ENCODE measurements around the gene CEACAM19.
"Not testable (repeated sequence)": the region's sequence is repeated elsewhere in the genome, so short reads cannot be mapped to it uniquely, and the experiment has no call there.

CEACAM19 gene

DNA sequence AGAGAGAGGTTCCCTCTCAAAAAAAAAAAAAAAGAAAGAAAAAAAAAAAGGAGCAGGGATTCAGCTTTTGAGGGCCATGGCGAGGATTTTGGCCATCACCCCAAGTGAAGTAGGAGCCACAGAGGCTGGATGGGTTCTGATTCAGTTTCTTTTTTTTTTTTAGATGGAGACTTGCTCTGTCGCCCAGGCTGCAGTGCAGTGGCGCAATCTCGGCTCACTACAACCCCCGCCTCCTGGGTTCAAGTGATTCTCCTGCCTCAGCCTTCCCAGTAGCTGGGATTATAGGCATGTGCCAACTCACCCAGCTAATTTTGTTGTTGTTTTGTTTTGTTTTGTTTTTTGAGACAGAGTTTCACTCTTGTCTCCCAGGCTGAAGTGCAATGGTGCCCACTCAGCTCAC lies 50.1 kb downstream of the CEACAM19 start:
- H3K9me3 ChIP-seq (ENCODE audit: control insufficient read depth in 1 of 2, low read length in 2 of 2); H3K36me3 ChIP-seq (ENCODE audit: control insufficient read depth in 1 of 2, insufficient read depth in 2 of 2, low read length in 2 of 2); H3K27me3 ChIP-seq (ENCODE audit: control insufficient read depth in 1 of 2, insufficient read depth in 2 of 2, low read length in 2 of 2); H3K27ac ChIP-seq (ENCODE audit: low read depth, low read length); H3K9ac ChIP-seq (ENCODE audit: low read depth in 1 of 2, low read length in 2 of 2); H3K4me3 ChIP-seq (ENCODE audit: low read depth in 1 of 2, low read length in 2 of 2): not testable (repeated sequence)
- H3K4me1 ChIP-seq (ENCODE audit: control insufficient read depth in 1 of 2, insufficient read depth in 2 of 2, low read length in 2 of 2), result peaks cover 43 to 45% of the 10 kb centered on the region in 2 donors

DNA sequence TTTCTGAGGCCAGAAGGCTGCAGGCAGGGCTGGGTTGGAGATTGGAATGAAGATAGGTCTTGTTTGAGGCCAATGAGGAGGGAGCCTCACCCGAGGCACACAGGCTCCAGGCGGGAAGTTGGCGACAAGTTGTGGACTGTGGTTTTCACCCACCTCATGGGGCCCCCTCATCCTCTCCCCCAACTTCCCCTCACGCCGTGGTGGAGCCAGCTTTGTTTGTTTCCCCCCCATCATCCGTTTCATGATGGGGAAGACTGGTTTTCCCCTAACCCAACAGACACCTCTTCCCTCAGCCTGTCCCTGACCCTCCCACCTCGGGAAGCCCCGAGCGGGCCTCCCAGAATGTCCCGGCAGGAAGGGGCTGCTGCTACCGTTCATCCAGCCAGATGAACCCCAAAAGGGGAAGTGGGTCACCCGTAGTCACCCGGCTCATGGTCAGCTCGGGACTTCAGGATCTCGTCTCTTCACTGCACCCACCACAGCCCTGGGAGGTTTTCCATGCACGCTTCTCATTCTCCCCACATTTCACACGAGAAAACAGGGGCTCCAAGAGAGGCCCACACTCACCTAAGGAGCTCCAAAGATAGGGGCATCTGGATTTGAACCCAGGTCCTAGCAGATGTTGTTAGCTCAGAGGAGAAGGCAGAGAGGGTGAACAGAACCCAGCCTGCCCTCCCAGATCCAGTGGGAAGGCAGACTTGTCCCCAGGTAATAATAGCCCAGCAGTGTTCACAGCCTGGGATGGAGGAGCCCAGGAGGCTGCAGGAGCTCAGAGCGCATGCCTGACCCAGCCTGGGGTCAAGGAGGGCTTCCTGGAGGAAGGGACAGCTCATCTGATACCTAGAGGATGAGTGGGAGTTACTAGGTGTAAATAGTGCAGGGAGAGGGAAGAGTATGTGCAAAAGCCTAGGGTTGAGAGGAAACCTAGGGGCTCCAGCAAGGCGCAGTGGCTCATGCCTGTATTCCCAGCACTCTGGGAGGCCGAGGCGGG lies 51.1 kb downstream of the CEACAM19 start:
- no peak overlapping the region for H3K27ac ChIP-seq (ENCODE audit: low read depth, low read length)
- H3K9me3 ChIP-seq (ENCODE audit: control insufficient read depth in 1 of 2, low read length in 2 of 2), result no peaks in the 10 kb centered on the region
- H3K4me1 ChIP-seq (ENCODE audit: control insufficient read depth in 1 of 2, insufficient read depth in 2 of 2, low read length in 2 of 2), result peaks cover 43 to 45% of the 10 kb centered on the region in 2 donors
- H3K27me3 ChIP-seq (ENCODE audit: control insufficient read depth in 1 of 2, insufficient read depth in 2 of 2, low read length in 2 of 2), result no peaks in the 10 kb centered on the region
- no peak overlapping the region for H3K4me3 ChIP-seq (ENCODE audit: low read depth in 1 of 2, low read length in 2 of 2)
- H3K36me3 ChIP-seq (ENCODE audit: control insufficient read depth in 1 of 2, insufficient read depth in 2 of 2, low read length in 2 of 2), result no peaks in the 10 kb centered on the region
- H3K9ac ChIP-seq (ENCODE audit: low read depth in 1 of 2, low read length in 2 of 2), result no peak overlapping the region

DNA sequence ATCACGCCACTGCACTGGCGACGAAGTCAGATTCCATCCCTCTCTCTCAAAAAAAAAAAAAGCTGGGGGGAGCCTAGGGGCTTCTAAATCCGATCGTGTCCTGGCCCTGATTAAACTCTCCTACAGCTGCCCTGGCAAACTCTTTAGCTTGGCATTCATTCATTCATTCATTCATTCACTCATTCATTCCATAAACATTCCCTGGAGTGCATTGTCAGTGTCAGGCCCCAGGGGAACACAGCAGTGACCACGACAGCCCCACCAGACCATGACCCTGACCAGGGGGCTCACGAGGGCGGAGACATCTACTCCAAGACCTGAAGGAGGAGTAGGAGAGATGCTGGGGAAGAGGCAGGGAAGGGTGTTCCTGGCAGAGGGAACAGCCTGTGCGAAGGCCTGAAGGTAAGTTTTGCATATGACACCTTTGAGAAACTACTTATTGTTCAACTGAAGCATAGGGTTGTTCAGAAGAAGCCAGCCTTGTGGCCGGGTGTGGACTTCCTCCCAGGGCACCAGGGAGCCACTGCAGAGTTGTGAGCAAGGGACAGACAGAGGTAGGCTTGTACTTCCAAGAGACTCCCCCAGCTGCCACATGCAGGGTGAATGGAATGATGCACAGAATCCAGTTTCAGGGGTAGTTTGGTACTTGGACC lies 52.1 kb downstream of the CEACAM19 start:
- peak overlapping the region in 1 of 2 donors; percentile 33 for H3K4me3 ChIP-seq (ENCODE audit: low read depth in 1 of 2, low read length in 2 of 2)
- H3K27ac ChIP-seq (ENCODE audit: low read depth, low read length), result no peak overlapping the region
- H3K36me3 ChIP-seq (ENCODE audit: control insufficient read depth in 1 of 2, insufficient read depth in 2 of 2, low read length in 2 of 2), result no peaks in the 10 kb centered on the region
- peak overlapping the region; percentile 23 to 70 for H3K9ac ChIP-seq (ENCODE audit: low read depth in 1 of 2, low read length in 2 of 2)
- no peaks in the 10 kb centered on the region for H3K27me3 ChIP-seq (ENCODE audit: control insufficient read depth in 1 of 2, insufficient read depth in 2 of 2, low read length in 2 of 2)
- H3K4me1 ChIP-seq (ENCODE audit: control insufficient read depth in 1 of 2, insufficient read depth in 2 of 2, low read length in 2 of 2), result peaks cover 41 to 42% of the 10 kb centered on the region in 2 donors
- no peaks in the 10 kb centered on the region for H3K9me3 ChIP-seq (ENCODE audit: control insufficient read depth in 1 of 2, low read length in 2 of 2)

DNA sequence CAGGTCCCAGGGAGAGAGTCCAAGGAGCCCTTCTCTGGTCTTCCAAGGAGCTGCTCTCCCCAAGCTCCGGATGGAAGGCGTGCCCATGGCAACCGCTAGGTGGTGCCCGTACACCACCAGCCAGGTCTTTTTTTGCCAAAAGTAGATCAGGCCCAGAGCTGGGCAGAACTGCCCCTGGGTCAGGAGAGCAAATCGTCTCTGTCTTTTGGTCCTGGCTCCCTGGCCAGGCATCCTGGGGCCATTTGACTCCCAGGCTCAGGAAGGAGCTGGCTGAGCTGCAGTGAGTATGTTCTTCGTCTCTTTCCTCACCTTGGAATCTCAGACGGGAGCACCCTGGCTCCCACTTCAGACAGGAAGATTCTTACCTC lies 52.7 kb downstream of the CEACAM19 start:
- Histone ChIP-seq H3K4me3 (ENCODE audit: low read depth in 1 of 2, low read length in 2 of 2) (peak overlapping the region in 1 of 2 donors; percentile 33), H3K27me3 (ENCODE audit: control insufficient read depth in 1 of 2, insufficient read depth in 2 of 2, low read length in 2 of 2) (no peaks in the 10 kb centered on the region), H3K4me1 (ENCODE audit: control insufficient read depth in 1 of 2, insufficient read depth in 2 of 2, low read length in 2 of 2) (peaks cover 36 to 37% of the 10 kb centered on the region in 2 donors), H3K27ac (ENCODE audit: low read depth, low read length) (peak overlapping the region; percentile 23), H3K9me3 (ENCODE audit: control insufficient read depth in 1 of 2, low read length in 2 of 2) (no peaks in the 10 kb centered on the region), H3K9ac (ENCODE audit: low read depth in 1 of 2, low read length in 2 of 2) (peak overlapping the region; percentile 23 to 70), H3K36me3 (ENCODE audit: control insufficient read depth in 1 of 2, insufficient read depth in 2 of 2, low read length in 2 of 2) (no peaks in the 10 kb centered on the region)

DNA sequence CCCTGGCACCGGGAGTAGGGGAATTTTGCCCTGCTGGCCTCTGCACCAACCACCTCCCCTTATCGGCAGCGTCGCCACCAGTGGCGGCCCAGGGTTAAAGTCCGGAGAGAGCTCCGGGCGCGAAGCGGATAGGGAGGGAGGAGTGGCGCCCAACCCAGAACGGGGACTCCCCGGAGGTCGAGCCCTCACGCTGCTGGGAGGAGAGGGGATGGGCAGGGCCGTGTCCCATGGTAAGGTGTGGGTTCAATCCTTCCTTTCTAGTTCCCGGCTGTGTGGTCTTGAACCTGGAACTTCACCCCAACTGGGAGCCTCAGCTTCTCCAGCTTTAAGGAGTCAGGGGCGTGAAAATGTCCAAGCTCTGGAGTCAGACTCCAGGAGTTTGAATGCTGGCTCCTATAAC lies 54.0 kb downstream of the CEACAM19 start:
- peaks cover 31 to 32% of the 10 kb centered on the region in 2 donors for H3K4me1 ChIP-seq (ENCODE audit: control insufficient read depth in 1 of 2, insufficient read depth in 2 of 2, low read length in 2 of 2)
- H3K27me3 ChIP-seq (ENCODE audit: control insufficient read depth in 1 of 2, insufficient read depth in 2 of 2, low read length in 2 of 2), result no peaks in the 10 kb centered on the region
- no peaks in the 10 kb centered on the region for H3K9me3 ChIP-seq (ENCODE audit: control insufficient read depth in 1 of 2, low read length in 2 of 2)
- peak overlapping the region; percentile 47 for H3K27ac ChIP-seq (ENCODE audit: low read depth, low read length)
- peak overlapping the region in 1 of 2 donors; percentile 28 for H3K4me3 ChIP-seq (ENCODE audit: low read depth in 1 of 2, low read length in 2 of 2)
- H3K9ac ChIP-seq (ENCODE audit: low read depth in 1 of 2, low read length in 2 of 2), result peak overlapping the region; percentile 20 to 40
- no peaks in the 10 kb centered on the region for H3K36me3 ChIP-seq (ENCODE audit: control insufficient read depth in 1 of 2, insufficient read depth in 2 of 2, low read length in 2 of 2)

DNA sequence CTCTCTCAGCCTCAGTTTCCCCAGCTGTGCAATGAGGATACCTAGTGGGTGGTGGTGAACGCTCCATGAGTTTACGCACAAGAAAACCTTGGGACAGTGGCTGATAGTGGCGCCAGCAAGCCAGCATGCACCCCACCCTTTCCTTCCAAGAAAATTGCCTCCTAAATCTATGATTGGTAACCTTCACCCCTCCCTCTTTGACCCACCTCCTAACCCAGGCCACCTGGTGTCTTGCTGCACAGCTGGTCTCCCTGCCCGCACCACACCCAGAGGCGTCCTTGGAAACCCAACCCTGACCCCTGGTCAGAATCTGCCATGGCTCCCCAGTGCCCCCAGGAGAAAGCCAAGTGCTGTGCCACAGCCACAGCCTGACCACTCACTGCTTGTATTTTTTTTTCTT lies 54.4 kb downstream of the CEACAM19 start:
- Histone ChIP-seq H3K36me3 (ENCODE audit: control insufficient read depth in 1 of 2, insufficient read depth in 2 of 2, low read length in 2 of 2) (no peaks in the 10 kb centered on the region), H3K4me3 (ENCODE audit: low read depth in 1 of 2, low read length in 2 of 2) (peak overlapping the region in 1 of 2 donors; percentile 28)

DNA sequence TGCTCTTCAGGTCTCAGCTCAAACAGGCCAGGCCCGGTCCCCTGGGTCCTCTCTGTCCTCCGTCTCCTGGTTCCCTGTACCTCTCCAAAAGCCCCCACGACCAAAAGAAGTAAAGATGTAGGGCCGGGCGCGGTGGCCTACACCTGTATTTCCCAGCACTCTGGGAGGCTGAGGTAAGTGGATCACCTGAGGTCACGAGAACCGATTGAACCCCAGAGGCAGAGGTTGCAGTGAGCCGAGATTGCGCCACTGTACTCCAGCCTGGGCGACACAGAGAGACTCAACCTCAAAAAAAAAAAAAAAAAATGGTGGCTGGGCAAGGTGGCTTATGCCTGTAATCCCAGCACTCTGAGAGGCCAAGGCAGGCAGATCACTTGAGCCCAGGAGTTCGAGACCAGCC lies 55.2 kb downstream of the CEACAM19 start:
- H3K27me3 ChIP-seq (ENCODE audit: control insufficient read depth in 1 of 2, insufficient read depth in 2 of 2, low read length in 2 of 2), result no peaks in the 10 kb centered on the region
- peaks cover 31 to 32% of the 10 kb centered on the region in 2 donors for H3K4me1 ChIP-seq (ENCODE audit: control insufficient read depth in 1 of 2, insufficient read depth in 2 of 2, low read length in 2 of 2)
- H3K4me3 ChIP-seq (ENCODE audit: low read depth in 1 of 2, low read length in 2 of 2), result no peak overlapping the region
- H3K9ac ChIP-seq (ENCODE audit: low read depth in 1 of 2, low read length in 2 of 2), result no peak overlapping the region
- peak overlapping the region; percentile 55 for H3K27ac ChIP-seq (ENCODE audit: low read depth, low read length)
- no peaks in the 10 kb centered on the region for H3K9me3 ChIP-seq (ENCODE audit: control insufficient read depth in 1 of 2, low read length in 2 of 2)
- H3K36me3 ChIP-seq (ENCODE audit: control insufficient read depth in 1 of 2, insufficient read depth in 2 of 2, low read length in 2 of 2), result no peaks in the 10 kb centered on the region

More for the DNA sequence above, 54.4 kb downstream of the CEACAM19 start:
- Histone ChIP-seq H3K9ac (ENCODE audit: low read depth in 1 of 2, low read length in 2 of 2) (peak overlapping the region; percentile 20 to 40), H3K27ac (ENCODE audit: low read depth, low read length) (peak overlapping the region; percentile 47), H3K9me3 (ENCODE audit: control insufficient read depth in 1 of 2, low read length in 2 of 2) (no peaks in the 10 kb centered on the region), H3K4me1 (ENCODE audit: control insufficient read depth in 1 of 2, insufficient read depth in 2 of 2, low read length in 2 of 2) (peaks cover 31 to 32% of the 10 kb centered on the region in 2 donors), H3K27me3 (ENCODE audit: control insufficient read depth in 1 of 2, insufficient read depth in 2 of 2, low read length in 2 of 2) (no peaks in the 10 kb centered on the region)

DNA sequence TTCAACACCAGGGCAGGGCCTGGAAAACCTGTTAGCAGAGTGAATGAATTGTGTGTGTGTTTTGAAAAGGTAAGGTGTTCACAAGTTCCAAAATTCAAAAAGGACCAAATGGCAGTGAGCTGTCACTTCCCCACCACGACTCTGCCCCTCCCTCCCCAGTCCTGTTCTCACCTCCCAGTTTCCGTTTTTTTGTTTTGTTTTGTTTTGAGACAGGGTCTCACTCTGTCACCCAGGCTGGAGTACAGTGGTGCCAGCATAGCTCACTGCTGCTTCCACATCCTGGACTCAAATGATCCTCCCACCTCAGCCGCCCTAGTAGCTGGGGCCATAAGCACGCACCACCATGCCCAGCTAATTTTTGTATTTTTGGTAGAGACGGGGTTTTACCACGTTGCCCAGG lies 56.9 kb downstream of the CEACAM19 start:
- H3K4me1 ChIP-seq (ENCODE audit: control insufficient read depth in 1 of 2, insufficient read depth in 2 of 2, low read length in 2 of 2), result peaks cover 22 to 23% of the 10 kb centered on the region in 2 donors

DNA sequence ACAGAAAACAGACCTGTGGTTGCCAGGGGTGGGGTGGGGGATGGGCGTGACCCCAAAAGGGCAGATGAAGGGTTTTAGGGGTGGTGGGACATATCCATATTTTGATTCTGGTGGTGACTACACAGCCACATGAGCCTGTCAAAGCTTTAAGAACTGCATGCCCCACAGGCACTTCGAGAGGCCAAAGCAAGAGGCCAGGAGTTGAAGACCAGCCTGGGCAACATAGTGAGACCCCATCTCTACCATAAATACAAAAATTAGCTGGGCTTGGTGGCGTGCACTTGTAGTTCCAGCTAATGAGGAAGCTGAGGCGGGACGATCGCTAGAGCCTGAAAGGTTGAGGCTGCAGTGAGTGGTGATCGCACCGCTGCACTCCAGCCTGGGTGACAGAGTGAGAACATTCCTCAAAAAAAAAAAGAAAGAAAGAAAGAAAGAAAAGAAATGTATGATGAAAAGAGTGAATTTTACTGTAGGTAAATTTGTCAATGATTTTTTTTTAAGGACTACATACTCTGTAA lies 58.3 kb downstream of the CEACAM19 start:
- H3K9me3 ChIP-seq (ENCODE audit: control insufficient read depth in 1 of 2, low read length in 2 of 2), result no peaks in the 10 kb centered on the region
- H3K4me1 ChIP-seq (ENCODE audit: control insufficient read depth in 1 of 2, insufficient read depth in 2 of 2, low read length in 2 of 2), result peaks cover 13 to 14% of the 10 kb centered on the region in 2 donors
- H3K9ac ChIP-seq (ENCODE audit: low read depth in 1 of 2, low read length in 2 of 2), result no peak overlapping the region
- H3K27me3 ChIP-seq (ENCODE audit: control insufficient read depth in 1 of 2, insufficient read depth in 2 of 2, low read length in 2 of 2), result no peaks in the 10 kb centered on the region
- H3K27ac ChIP-seq (ENCODE audit: low read depth, low read length), result no peak overlapping the region
- no peak overlapping the region for H3K4me3 ChIP-seq (ENCODE audit: low read depth in 1 of 2, low read length in 2 of 2)
- H3K36me3 ChIP-seq (ENCODE audit: control insufficient read depth in 1 of 2, insufficient read depth in 2 of 2, low read length in 2 of 2), result no peaks in the 10 kb centered on the region

More for the DNA sequence above, 56.9 kb downstream of the CEACAM19 start:
- no peaks in the 10 kb centered on the region for H3K9me3 ChIP-seq (ENCODE audit: control insufficient read depth in 1 of 2, low read length in 2 of 2)
- no peak overlapping the region for H3K4me3 ChIP-seq (ENCODE audit: low read depth in 1 of 2, low read length in 2 of 2)
- H3K36me3 ChIP-seq (ENCODE audit: control insufficient read depth in 1 of 2, insufficient read depth in 2 of 2, low read length in 2 of 2), result no peaks in the 10 kb centered on the region
- H3K27ac ChIP-seq (ENCODE audit: low read depth, low read length), result no peak overlapping the region
- H3K9ac ChIP-seq (ENCODE audit: low read depth in 1 of 2, low read length in 2 of 2), result no peak overlapping the region
- H3K27me3 ChIP-seq (ENCODE audit: control insufficient read depth in 1 of 2, insufficient read depth in 2 of 2, low read length in 2 of 2), result no peaks in the 10 kb centered on the region

DNA sequence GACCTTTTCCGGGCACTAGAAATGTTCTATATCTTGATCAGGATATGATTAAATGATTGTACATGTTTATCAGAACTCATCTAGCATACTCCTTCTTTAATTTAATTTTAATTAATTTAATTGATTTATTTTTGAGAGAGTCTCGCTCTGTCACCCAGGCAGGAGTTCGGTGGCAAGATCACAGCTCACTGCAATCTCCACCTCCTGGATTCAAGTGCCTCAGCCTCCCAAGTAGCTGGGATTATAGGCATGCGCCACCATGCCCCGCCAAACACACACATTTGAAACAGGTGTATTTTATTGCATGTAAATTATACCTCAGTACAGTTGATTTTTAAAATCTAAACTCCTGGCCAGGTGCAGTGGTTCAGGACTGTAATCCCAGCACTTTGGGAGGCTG lies 59.8 kb downstream of the CEACAM19 start:
- H3K27ac ChIP-seq (ENCODE audit: low read depth, low read length), result no peak overlapping the region
- no peak overlapping the region for H3K9ac ChIP-seq (ENCODE audit: low read depth in 1 of 2, low read length in 2 of 2)
- H3K4me1 ChIP-seq (ENCODE audit: control insufficient read depth in 1 of 2, insufficient read depth in 2 of 2, low read length in 2 of 2), result peaks cover 2 to 11% of the 10 kb centered on the region in 2 donors

More for the DNA sequence above, 59.8 kb downstream of the CEACAM19 start:
- H3K27me3 ChIP-seq (ENCODE audit: control insufficient read depth in 1 of 2, insufficient read depth in 2 of 2, low read length in 2 of 2), result no peaks in the 10 kb centered on the region
- no peaks in the 10 kb centered on the region for H3K9me3 ChIP-seq (ENCODE audit: control insufficient read depth in 1 of 2, low read length in 2 of 2)
- H3K36me3 ChIP-seq (ENCODE audit: control insufficient read depth in 1 of 2, insufficient read depth in 2 of 2, low read length in 2 of 2), result no peaks in the 10 kb centered on the region
- no peak overlapping the region for H3K4me3 ChIP-seq (ENCODE audit: low read depth in 1 of 2, low read length in 2 of 2)
